Measurements from ENCODE around the gene MRPS26. TPM values are rescaled to one million over a fixed set of nuclear protein-coding genes. Genes with fewer than 3 reads are reported as not detected.

Gene MRPS26
- total and polyA plus RNA-seq, 2 of the 13 experiments (the other 11 are each of a cell fraction or from before 2014, with no cell fraction given), result 89.8 to 187 TPM

- peak; percentile 47; the same call in 1 of the 2 replicates for TF ChIP-seq ZFYVE20 (CRISPR knock-in tag; IDR thresholded peaks at IDR 0.05; ENCODE audit: borderline replicate concordance, low read depth)
- no peak for TF ChIP-seq FOXK2 (IDR thresholded peaks at IDR 0.05)
- TF ChIP-seq KDM3A (CRISPR knock-in tag; IDR thresholded peaks at IDR 0.05; ENCODE audit: low read depth), result peak; percentile 76
- TF ChIP-seq, protein P1, sequence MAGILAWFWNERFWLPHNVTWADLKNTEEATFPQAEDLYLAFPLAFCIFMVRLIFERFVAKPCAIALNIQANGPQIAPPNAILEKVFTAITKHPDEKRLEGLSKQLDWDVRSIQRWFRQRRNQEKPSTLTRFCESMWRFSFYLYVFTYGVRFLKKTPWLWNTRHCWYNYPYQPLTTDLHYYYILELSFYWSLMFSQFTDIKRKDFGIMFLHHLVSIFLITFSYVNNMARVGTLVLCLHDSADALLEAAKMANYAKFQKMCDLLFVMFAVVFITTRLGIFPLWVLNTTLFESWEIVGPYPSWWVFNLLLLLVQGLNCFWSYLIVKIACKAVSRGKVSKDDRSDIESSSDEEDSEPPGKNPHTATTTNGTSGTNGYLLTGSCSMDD (CRISPR knock-in tag; IDR thresholded peaks at IDR 0.05), result no peak
- TF ChIP-seq RELA (CRISPR knock-in tag; IDR thresholded peaks at IDR 0.05), result peak; percentile 21; the same call in 1 of the 2 replicates
- no peak; the same call in none of the 2 replicates for TF ChIP-seq ZNF678 (CRISPR knock-in tag; IDR thresholded peaks at IDR 0.05)
- peak; percentile 93; the same call in 1 of the 2 replicates for TF ChIP-seq ZNF572 (CRISPR knock-in tag; IDR thresholded peaks at IDR 0.05)
- TF ChIP-seq ZNF234 (CRISPR knock-in tag; conservative IDR thresholded peaks at IDR 0.05), result peak; percentile 93
- 0 out of 2 replicates have a peak, but pooled peaks have one; percentile 13 for TF ChIP-seq ZNF7 (CRISPR knock-in tag; IDR thresholded peaks at IDR 0.05)
- TF ChIP-seq ZNF75D (CRISPR knock-in tag; IDR thresholded peaks at IDR 0.05; ENCODE audit: borderline replicate concordance), result no peak; the same call in 1 of the 2 replicates
- peak; percentile 90; the same call in 1 of the 2 replicates for TF ChIP-seq ZFP62 (CRISPR knock-in tag; IDR thresholded peaks at IDR 0.05)
- peak; percentile 37; the same call in 1 of the 2 replicates for TF ChIP-seq KLF11 (CRISPR knock-in tag; IDR thresholded peaks at IDR 0.05)
- TF ChIP-seq ZNF790 (CRISPR knock-in tag; IDR thresholded peaks at IDR 0.05; ENCODE audit: borderline replicate concordance), result peak; percentile 98; the same call in 1 of the 2 replicates
- TF ChIP-seq PHF5A (CRISPR knock-in tag; IDR thresholded peaks at IDR 0.05; ENCODE audit: low read depth, unreplicated experiment), result no peak
- no peak for TF ChIP-seq PAWR (CRISPR knock-in tag; IDR thresholded peaks at IDR 0.05; ENCODE audit: borderline replicate concordance)
- TF ChIP-seq, protein P2, sequence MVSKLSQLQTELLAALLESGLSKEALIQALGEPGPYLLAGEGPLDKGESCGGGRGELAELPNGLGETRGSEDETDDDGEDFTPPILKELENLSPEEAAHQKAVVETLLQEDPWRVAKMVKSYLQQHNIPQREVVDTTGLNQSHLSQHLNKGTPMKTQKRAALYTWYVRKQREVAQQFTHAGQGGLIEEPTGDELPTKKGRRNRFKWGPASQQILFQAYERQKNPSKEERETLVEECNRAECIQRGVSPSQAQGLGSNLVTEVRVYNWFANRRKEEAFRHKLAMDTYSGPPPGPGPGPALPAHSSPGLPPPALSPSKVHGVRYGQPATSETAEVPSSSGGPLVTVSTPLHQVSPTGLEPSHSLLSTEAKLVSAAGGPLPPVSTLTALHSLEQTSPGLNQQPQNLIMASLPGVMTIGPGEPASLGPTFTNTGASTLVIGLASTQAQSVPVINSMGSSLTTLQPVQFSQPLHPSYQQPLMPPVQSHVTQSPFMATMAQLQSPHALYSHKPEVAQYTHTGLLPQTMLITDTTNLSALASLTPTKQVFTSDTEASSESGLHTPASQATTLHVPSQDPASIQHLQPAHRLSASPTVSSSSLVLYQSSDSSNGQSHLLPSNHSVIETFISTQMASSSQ (IDR thresholded peaks at IDR 0.05; ENCODE audit: low read depth), result no peak; the same call in 1 of the 2 replicates
- TF ChIP-seq, protein P2 (CRISPR knock-in tag; IDR thresholded peaks at IDR 0.05; ENCODE audit: borderline replicate concordance), result peak; percentile 87
- TF ChIP-seq POLR2A (IDR thresholded peaks at IDR 0.05; ENCODE audit: insufficient read depth in 1 of 2, low read depth in 2 of 2, low read length in 2 of 2), result peak; percentile 77 to 94
- peak; percentile 63; the same call in 1 of the 2 replicates for TF ChIP-seq SP5 (CRISPR knock-in tag; IDR thresholded peaks at IDR 0.05; ENCODE audit: borderline replicate concordance, low read depth)
- peak; percentile 94 for TF ChIP-seq ZGPAT (CRISPR knock-in tag; IDR thresholded peaks at IDR 0.05)
- peak; percentile 59; the same call in 1 of the 2 replicates for TF ChIP-seq FOSL1 (CRISPR knock-in tag; IDR thresholded peaks at IDR 0.05; ENCODE audit: borderline replicate concordance)
- peak; percentile 100 for TF ChIP-seq ZNF800 (CRISPR knock-in tag; IDR thresholded peaks at IDR 0.05)
These were observed at the start of gene MRPS26 (continued) for GRCh38 chr20:3045816-3046676.
